Measurements from ENCODE around the gene DAPL1. TPM values are rescaled to one million over a fixed set of nuclear protein-coding genes. Genes with fewer than 3 reads are reported as not detected.

DAPL1 gene
- polyA plus RNA-seq, 1 experiment, result not detected

DNA sequence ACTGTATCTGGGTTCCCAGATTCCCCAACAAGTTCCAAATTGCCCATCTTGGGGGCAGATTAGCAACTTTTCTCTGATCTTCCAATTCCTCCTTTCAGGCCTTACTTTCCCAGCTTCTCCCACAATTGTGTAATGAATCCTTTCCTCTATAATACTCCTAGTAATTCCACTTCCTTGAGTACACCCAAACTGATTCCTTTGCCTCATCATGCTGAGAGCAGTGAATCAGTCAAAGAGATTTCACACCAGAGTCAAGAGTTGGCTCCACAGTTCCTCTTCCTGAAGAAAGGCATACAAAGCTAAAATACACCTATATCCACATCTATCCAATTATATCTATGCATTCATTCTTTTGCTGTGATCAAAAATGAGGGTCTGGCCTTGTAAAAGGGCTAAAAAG lies 28.6 kb upstream of the DAPL1 start:
- TF ChIP-seq, protein P1, sequence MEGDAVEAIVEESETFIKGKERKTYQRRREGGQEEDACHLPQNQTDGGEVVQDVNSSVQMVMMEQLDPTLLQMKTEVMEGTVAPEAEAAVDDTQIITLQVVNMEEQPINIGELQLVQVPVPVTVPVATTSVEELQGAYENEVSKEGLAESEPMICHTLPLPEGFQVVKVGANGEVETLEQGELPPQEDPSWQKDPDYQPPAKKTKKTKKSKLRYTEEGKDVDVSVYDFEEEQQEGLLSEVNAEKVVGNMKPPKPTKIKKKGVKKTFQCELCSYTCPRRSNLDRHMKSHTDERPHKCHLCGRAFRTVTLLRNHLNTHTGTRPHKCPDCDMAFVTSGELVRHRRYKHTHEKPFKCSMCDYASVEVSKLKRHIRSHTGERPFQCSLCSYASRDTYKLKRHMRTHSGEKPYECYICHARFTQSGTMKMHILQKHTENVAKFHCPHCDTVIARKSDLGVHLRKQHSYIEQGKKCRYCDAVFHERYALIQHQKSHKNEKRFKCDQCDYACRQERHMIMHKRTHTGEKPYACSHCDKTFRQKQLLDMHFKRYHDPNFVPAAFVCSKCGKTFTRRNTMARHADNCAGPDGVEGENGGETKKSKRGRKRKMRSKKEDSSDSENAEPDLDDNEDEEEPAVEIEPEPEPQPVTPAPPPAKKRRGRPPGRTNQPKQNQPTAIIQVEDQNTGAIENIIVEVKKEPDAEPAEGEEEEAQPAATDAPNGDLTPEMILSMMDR (IDR thresholded peaks at IDR 0.05; ENCODE audit: insufficient read depth, low read depth, low read length), result no peak
- no peaks in the 10 kb centered on the region for H3K36me3 ChIP-seq (ENCODE audit: control insufficient read depth, insufficient read depth, low read length)
- POLR2A ChIA-PET, result no interaction called here
- no peak overlapping the region for H3K4me3 ChIP-seq (ENCODE audit: low read depth, low read length)
- CTCF ChIA-PET, result interaction anchor here (0.8 to 4.2 kb wide), 4 partner anchors 9 to 14 kb away, joined by 3 to 30 read pairs (median 6); no protein-coding TSS in a partner anchor
- DNase-seq (ENCODE audit: low read depth), result no peak
- 0 out of 2 replicates have a peak, but pooled peaks cover 1% of the 10 kb centered on the region for H3K27me3 ChIP-seq (ENCODE audit: control insufficient read depth, insufficient read depth, low read length)

DNA sequence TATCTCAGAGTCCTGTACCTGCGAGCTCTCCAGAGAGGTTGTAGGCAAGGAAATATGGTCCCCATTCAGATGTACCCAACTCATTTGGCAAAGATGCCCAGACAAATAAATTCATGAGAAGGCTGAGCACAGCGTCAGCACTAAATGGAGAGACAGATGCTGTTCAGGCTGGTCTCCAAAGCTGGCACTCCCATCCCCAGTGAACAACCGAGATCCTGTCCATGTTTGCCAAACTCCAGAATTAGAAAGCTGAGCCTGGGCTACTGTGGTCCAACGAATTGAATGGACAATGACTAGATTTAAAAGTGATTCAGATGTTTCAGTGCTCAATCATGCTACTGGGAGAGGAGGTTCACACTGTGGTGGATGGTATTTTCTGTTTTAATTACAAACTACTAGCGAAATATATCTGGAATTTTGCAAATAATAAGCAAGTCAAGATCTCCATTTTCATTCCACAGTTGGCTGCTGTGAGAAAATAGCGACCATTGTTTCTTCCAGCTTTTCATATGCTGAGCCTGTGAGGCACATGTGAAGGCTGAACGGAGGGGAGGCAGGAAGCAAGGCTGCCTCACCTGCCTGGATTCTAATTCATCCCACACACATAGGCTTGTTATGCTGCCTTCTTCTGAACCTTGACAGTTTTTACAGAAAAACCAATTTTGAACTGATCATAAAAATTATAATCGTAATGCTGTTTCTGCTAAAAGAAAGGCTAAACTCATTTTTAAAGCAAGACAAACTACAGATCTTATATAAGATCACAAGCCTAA lies 22.6 kb upstream of the DAPL1 start:
- H3K36me3 ChIP-seq (ENCODE audit: control insufficient read depth, insufficient read depth, low read length), result no peaks in the 10 kb centered on the region
- no peak for DNase-seq (ENCODE audit: low read depth)
- TF ChIP-seq, protein P1 (IDR thresholded peaks at IDR 0.05; ENCODE audit: insufficient read depth, low read depth, low read length), result no peak

DNA sequence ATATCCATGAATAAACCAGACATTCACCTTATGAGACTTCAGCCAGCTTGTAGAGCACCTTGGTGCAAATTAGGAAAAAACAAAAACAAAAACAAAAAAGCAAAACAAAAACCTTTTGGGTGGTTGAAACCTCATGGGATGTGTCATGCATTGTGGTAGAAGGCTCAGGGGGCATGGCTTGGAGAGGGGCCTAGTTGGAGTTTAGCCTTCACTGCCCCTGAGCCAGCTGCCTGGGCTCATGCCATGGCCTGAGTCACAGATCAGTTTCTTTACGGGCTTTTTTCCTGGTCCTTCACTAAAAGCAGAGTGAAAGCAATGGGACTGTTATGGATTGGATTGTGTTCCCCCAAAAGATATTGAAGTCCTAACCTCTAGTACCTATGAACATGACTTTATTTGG lies 22.0 kb upstream of the DAPL1 start:
- H3K36me3 ChIP-seq (ENCODE audit: control insufficient read depth, insufficient read depth, low read length), result no peaks in the 10 kb centered on the region
- TF ChIP-seq, protein P1 (IDR thresholded peaks at IDR 0.05; ENCODE audit: insufficient read depth, low read depth, low read length), result no peak
- POLR2A ChIA-PET, result no interaction called here
- 0 out of 2 replicates have a peak, but pooled peaks cover 1% of the 10 kb centered on the region for H3K27me3 ChIP-seq (ENCODE audit: control insufficient read depth, insufficient read depth, low read length)
- H3K4me3 ChIP-seq (ENCODE audit: low read depth, low read length), result no peak overlapping the region
- CTCF ChIA-PET, result interaction anchor here (6.2 kb wide), 1 partner anchor 20 kb away, joined by 30 read pairs; no protein-coding TSS in a partner anchor
- DNase-seq (ENCODE audit: low read depth), result no peak

More for the DNA sequence above, 22.6 kb upstream of the DAPL1 start:
- Histone ChIP-seq H3K4me3 (ENCODE audit: low read depth, low read length) (no peak overlapping the region), H3K27me3 (ENCODE audit: control insufficient read depth, insufficient read depth, low read length) (0 out of 2 replicates have a peak, but pooled peaks cover 1% of the 10 kb centered on the region)
- CTCF ChIA-PET, result interaction anchor here (6.2 kb wide), 1 partner anchor 19 kb away, joined by 30 read pairs; no protein-coding TSS in a partner anchor
- POLR2A ChIA-PET, result no interaction called here

DNA sequence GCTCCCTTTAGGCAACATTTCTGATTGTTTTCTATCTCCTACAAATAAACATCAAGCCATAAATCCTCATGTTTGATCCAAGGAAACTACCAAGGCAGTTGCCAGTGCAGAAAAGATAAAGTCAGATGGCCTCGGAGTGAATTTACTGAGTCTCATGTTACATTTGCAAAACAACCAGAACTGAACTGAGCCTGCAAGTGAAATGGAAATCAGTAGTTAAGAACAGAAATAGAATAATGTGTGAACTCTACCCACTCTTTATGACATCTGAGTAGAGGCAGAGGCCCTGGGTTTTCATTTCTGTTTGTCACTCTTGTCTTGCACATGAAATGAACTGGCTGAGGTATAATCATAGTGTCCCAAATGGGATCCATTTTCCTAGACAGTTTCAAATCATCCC lies 20.4 kb upstream of the DAPL1 start:
- DNase-seq (ENCODE audit: low read depth), result no peak
- POLR2A ChIA-PET, result no interaction called here
- Histone ChIP-seq H3K27me3 (ENCODE audit: control insufficient read depth, insufficient read depth, low read length) (0 out of 2 replicates have a peak, but pooled peaks cover 1% of the 10 kb centered on the region), H3K36me3 (ENCODE audit: control insufficient read depth, insufficient read depth, low read length) (no peaks in the 10 kb centered on the region), H3K4me3 (ENCODE audit: low read depth, low read length) (no peak overlapping the region)
- CTCF ChIA-PET, result interaction anchor here (6.2 kb wide), 1 partner anchor 21 kb away, joined by 30 read pairs; no protein-coding TSS in a partner anchor
- TF ChIP-seq, protein P1 (IDR thresholded peaks at IDR 0.05; ENCODE audit: insufficient read depth, low read depth, low read length), result no peak

DNA sequence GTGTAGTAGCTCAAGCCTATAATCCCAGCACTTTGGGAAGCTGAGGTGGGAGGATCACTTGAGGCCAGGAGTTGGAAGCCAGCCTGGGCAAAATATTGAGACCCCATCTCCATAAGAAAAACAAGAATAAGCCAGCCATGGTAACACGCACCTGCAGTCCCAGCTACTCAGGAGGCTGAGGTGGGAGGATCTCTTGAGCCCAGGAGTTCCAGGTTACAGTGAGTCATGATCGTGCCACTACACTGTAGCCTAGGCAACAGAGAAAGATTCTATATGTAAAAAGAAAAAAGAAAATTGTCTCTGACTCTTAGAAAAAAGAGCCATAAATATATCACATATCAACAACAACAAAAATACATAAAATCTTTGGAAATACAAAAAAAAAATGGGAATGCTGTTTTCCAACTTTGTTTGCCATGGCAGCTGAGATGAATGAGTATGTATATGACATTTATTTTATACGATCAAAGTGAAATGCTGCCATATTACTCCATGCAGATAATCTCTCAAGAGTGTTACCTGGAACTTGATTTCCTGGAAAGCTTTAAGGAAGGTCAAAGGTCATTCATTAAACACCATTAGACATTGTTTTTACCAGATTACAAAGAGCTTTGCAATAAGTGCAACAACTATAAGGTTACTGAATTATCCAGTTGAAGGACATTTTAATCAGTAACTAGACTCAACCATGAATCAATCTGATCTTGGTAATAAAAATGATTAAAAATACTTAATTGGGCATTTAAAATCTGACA lies 19.7 kb upstream of the DAPL1 start:
- TF ChIP-seq, protein P1 (IDR thresholded peaks at IDR 0.05; ENCODE audit: insufficient read depth, low read depth, low read length), result no peak
- Histone ChIP-seq H3K27me3 (ENCODE audit: control insufficient read depth, insufficient read depth, low read length) (0 out of 2 replicates have a peak, but pooled peaks cover 1% of the 10 kb centered on the region), H3K36me3 (ENCODE audit: control insufficient read depth, insufficient read depth, low read length) (no peaks in the 10 kb centered on the region), H3K4me3 (ENCODE audit: low read depth, low read length) (no peak overlapping the region)
- CTCF ChIA-PET, result interaction anchor here (0.5 to 1.3 kb wide), 8 partner anchors 9 to 765 kb away, joined by 3 to 4 read pairs (median 3); no protein-coding TSS in a partner anchor
- no peak for DNase-seq (ENCODE audit: low read depth)
- POLR2A ChIA-PET, result no interaction called here
